HEK293 (cell line): ENCODE results near the gene DHRS3.

Experiments used
- ATF2 ChIP-seq: fragments of 450-650 bp; formaldehyde crosslinking; IDR thresholded peaks from 2 replicates; pipeline ENCODE4 v1.5.1; 2016; ENCODE audit warnings: missing biosample characterization, missing genetic modification characterization, low read depth
- GLI4 ChIP-seq: fragments of 450-650 bp; formaldehyde crosslinking; IDR thresholded peaks from 2 replicates; pipeline ENCODE4 v1.5.1; 2016; ENCODE audit warnings: missing biosample characterization, missing genetic modification characterization
- SETDB1 ChIP-seq: IDR thresholded peaks from one replicate; pipeline ENCODE4 v1.6.1; 2017; ENCODE audit warnings: mild to moderate bottlenecking, low read length, moderate library complexity, mixed read lengths; ENCODE audit not compliant: insufficient read length
- YY2 ChIP-seq: fragments of 450-650 bp; formaldehyde crosslinking; IDR thresholded peaks from 2 replicates; pipeline ENCODE4 v1.5.1; 2016; ENCODE audit warnings: missing biosample characterization, missing genetic modification characterization
- ZNF274 ChIP-seq, 2 experiments: fragments of 200-500 bp in 1 of 2; fragments of 450-650 bp in 1 of 2; sonication (Bioruptor generic) in 1 of 2; formaldehyde crosslinking in 1 of 2; IDR thresholded peaks; 2 replicates each; pipeline versions ENCODE4 v1.5.1 to v1.6.1; 2014 to 2016; ENCODE audit warnings: borderline replicate concordance in 1 of 2, inconsistent platforms in 1 of 2, low read length in 1 of 2, missing biosample characterization in 1 of 2, missing genetic modification characterization in 1 of 2
- ZNF302 ChIP-seq: fragments of 450-650 bp; formaldehyde crosslinking; IDR thresholded peaks from 2 replicates; pipeline ENCODE4 v1.5.1; 2016; ENCODE audit warnings: missing biosample characterization, missing genetic modification characterization, low read depth

- TF ChIP-seq ATF2 (tag by site-specific recombination) = no peak
- TF ChIP-seq SETDB1 = no peak
- TF ChIP-seq ZNF302 (tag by site-specific recombination) = no peak
- TF ChIP-seq ZNF274 (IDR thresholded peaks at IDR 0.05; ENCODE audit: low read length) = no peak
- TF ChIP-seq ZNF274 (tag by site-specific recombination; IDR thresholded peaks at IDR 0.05; ENCODE audit: borderline replicate concordance) = no peak
- no peak for TF ChIP-seq GLI4
- TF ChIP-seq YY2 (tag by site-specific recombination) = no peak
These were observed 7.6 kb downstream of the DHRS3 start for GRCh38 chr1:12610305-12610935.
